GM12878 (cell line): ENCODE results near the gene ITGAV. TPM values are rescaled to one million over a fixed set of nuclear protein-coding genes. Genes with fewer than 3 reads are reported as not detected.

Experiments used
- ATAC-seq: fragments of 200-7000 bp; cut with Tn5 transposase; 3 replicates; pipeline ENCODE4 v1.9.1; 2020; ENCODE audit warnings: mild to moderate bottlenecking, moderate library complexity
- BruUV-seq: library from RNA; stranded (reverse); fragments of 400-500 nt; replicated peaks from 2 replicates; lab custom pipeline; 2021; lab: Mats Ljungman, UMichigan
- CTCF ChIA-PET: fragments of 300-600 bp; sonication (Branson Sonifier 250); formaldehyde crosslinking; extraction: SDS; loops from one replicate; lab custom pipeline; 2021; ENCODE audit warnings: inconsistent platforms; lab: Yijun Ruan, JAX
- POLR2A ChIA-PET: fragments of 350-600 bp; formaldehyde crosslinking; extraction: SDS; loops from one replicate; lab custom pipeline; 2021; ENCODE audit warnings: inconsistent platforms; lab: Charles Lee
- RAD21 ChIA-PET: fragments of 300-600 bp; sonication (Branson Sonifier 250); formaldehyde crosslinking; loops from one replicate; lab custom pipeline; 2023; ENCODE audit warnings: antibody characterized with exemption; ENCODE audit not compliant: unreplicated experiment; lab: Charles Lee
- SMC1A ChIA-PET: fragments of 300-600 bp; sonication (Branson Sonifier 250); formaldehyde crosslinking; loops from one replicate; lab custom pipeline; 2023; ENCODE audit not compliant: unreplicated experiment, uncharacterized antibody; lab: Charles Lee
- DNase-seq: peaks from one replicate; pipeline ENCODE4 v3.0.0-alpha.2; 2011; ENCODE audit warnings: low read depth, low spot score
- FAIRE-seq: peaks from 3 replicates; lab custom pipeline; 2011; peaks lifted over from hg19 to GRCh38; lab: Jason Lieb, UNC
- H2AFZ ChIP-seq: 2 replicates; pipeline ENCODE4 v1.6.0; 2011; ENCODE audit warnings: low read depth, low read length, control low read depth; ENCODE audit not compliant: control insufficient read depth
- H3K27ac ChIP-seq: 2 replicates; pipeline ENCODE4 v1.5.1; 2011; ENCODE audit warnings: control low read depth; ENCODE audit not compliant: control insufficient read depth, insufficient read depth
- H3K27me3 ChIP-seq, 2 experiments: replicated peaks in 1 of 2; 2 replicates each; pipeline versions ENCODE4 v1.6.0 to v1.6.1; 2011; ENCODE audit warnings: low read length in 1 of 2; ENCODE audit not compliant: control insufficient read depth in 2 of 2, insufficient read depth in 2 of 2
- H3K36me3 ChIP-seq, 2 experiments: 2 replicates each; pipeline ENCODE4 v1.5.1; 2011; ENCODE audit warnings: low read length in 1 of 2; ENCODE audit not compliant: control insufficient read depth in 2 of 2, insufficient read depth in 2 of 2
- H3K4me1 ChIP-seq: 2 replicates; pipeline ENCODE4 v1.6.1; 2011; ENCODE audit warnings: mild to moderate bottlenecking, low read length, moderate library complexity, mixed read lengths; ENCODE audit not compliant: control insufficient read depth, insufficient read depth
- H3K4me2 ChIP-seq: 2 replicates; pipeline ENCODE4 v1.6.0; 2011; ENCODE audit warnings: control low read depth; ENCODE audit not compliant: control insufficient read depth, insufficient read depth
- H3K4me3 ChIP-seq: fragments of 200-600 bp; sonication (generic); 2 replicates; pipeline ENCODE4 v1.5.1; 2016
- H3K79me2 ChIP-seq: 2 replicates; pipeline ENCODE4 v1.6.0; 2011; ENCODE audit warnings: low read length; ENCODE audit not compliant: control insufficient read depth, insufficient read depth
- H3K9ac ChIP-seq: 2 replicates; pipeline ENCODE4 v1.8.0; 2011; ENCODE audit warnings: low read length, control low read depth, mixed read lengths; ENCODE audit not compliant: control insufficient read depth, insufficient read depth
- H3K9me3 ChIP-seq: replicated peaks from 3 replicates; pipeline ENCODE4 v1.5.1; 2011; ENCODE audit warnings: mild to moderate bottlenecking, low read length; ENCODE audit not compliant: control insufficient read depth, insufficient read depth
- H4K20me1 ChIP-seq: 2 replicates; pipeline ENCODE4 v1.6.0; 2011; ENCODE audit not compliant: control insufficient read depth, insufficient read depth
- CBFB ChIP-seq: IDR thresholded peaks from 2 replicates; pipeline ENCODE4 v1.6.1; 2016; ENCODE audit warnings: antibody characterized with exemption, low read depth
- CREB1 ChIP-seq: IDR thresholded peaks from 2 replicates; pipeline ENCODE4 v1.6.1; 2012; ENCODE audit warnings: low read depth, mild to moderate bottlenecking, inconsistent platforms
- DPF2 ChIP-seq: fragments of 450-650 bp; IDR thresholded peaks from 2 replicates; pipeline ENCODE4 v1.6.1; 2017; ENCODE audit warnings: mild to moderate bottlenecking
- NFIC ChIP-seq: IDR thresholded peaks from 2 replicates; pipeline ENCODE4 v1.6.1; 2012; ENCODE audit warnings: low read depth, mild to moderate bottlenecking, inconsistent platforms, low read length, moderate library complexity
- RBBP5 ChIP-seq: fragments of 200-600 bp; sonication (generic); conservative IDR thresholded peaks from 2 replicates; pipeline ENCODE4 v1.6.1; 2016
- TCF12 ChIP-seq: IDR thresholded peaks from 2 replicates; pipeline ENCODE4 v1.6.1; 2011; ENCODE audit warnings: low read depth, mild to moderate bottlenecking, low read length
- whole genome bisulfite sequencing: methylation state at CpG from one replicate; pipeline ENCODE4 v1.1.6; 2016; ENCODE audit warnings: low lambda C conversion rate; ENCODE audit not compliant: insufficient replicate concordance, insufficient coverage; ENCODE audit errors: missing lambda C conversion rate; 5-methylcytosine and 5-hydroxymethylcytosine counted together
- in situ Hi-C: fragments of 300-500 bp; cut with MboI; formaldehyde crosslinking; loops from 9 replicates; pipeline ENCODE4 v1.14.3; 2018; ENCODE audit warnings: mixed read lengths
- intact Hi-C: fragments of 100-400 bp; cut with micrococcal nuclease; formaldehyde crosslinking; loops from one replicate; pipeline ENCODE4 v1.14.2; 2022; ENCODE audit not compliant: unreplicated experiment
- polyA plus RNA-seq, 11 experiments: library from polyadenylated mRNA; depleted of rRNA in 4 of 11; unstranded in 6 of 11; stranded (reverse) in 5 of 11; fragments of >200 nt; fragmentation: Nextera tagmentation in 4 of 11; fragmentation: Illumina TruSeq in 1 of 11; extraction: Ambion mirVana in 4 of 11; extraction: Trizol in 1 of 11; gene quantifications; 1 replicate in 1 of 11; 2 replicates in 10 of 11; pipeline versions ENCODE4 v1.2.1 to v1.2.3, GENCODE V29; 2011 to 2016; ENCODE audit warnings: inconsistent platforms in 2 of 11, missing spikeins in 2 of 11, low read depth in 1 of 11
- total RNA-seq, 4 experiments: library from RNA; depleted of rRNA in 3 of 4; stranded (reverse); fragments of >200 nt in 3 of 4; fragmentation: Illumina TruSeq in 1 of 4; extraction: Trizol in 1 of 4; gene quantifications; 2 replicates each; pipeline versions ENCODE4 v1.2.1 to v1.2.3, GENCODE V29; 2013 to 2021
- TF ChIP-seq, protein P1 (sequence below): fragments of 450-650 bp; IDR thresholded peaks from 2 replicates; pipeline ENCODE4 v1.6.1; 2018; ENCODE audit warnings: mild to moderate bottlenecking, low read depth, moderate library complexity; ENCODE audit not compliant: partially characterized antibody
- TF ChIP-seq, protein P2 (sequence below): fragments of 450-650 bp; IDR thresholded peaks from 2 replicates; pipeline ENCODE4 v1.6.1; 2017; ENCODE audit warnings: mild to moderate bottlenecking, moderate library complexity
- TF ChIP-seq, protein P3 (sequence below): fragments of 450-650 bp; IDR thresholded peaks from 2 replicates; pipeline ENCODE4 v1.6.1; 2017; ENCODE audit warnings: mild to moderate bottlenecking
- TF ChIP-seq, protein P4 (sequence below): fragments of 450-650 bp; formaldehyde crosslinking; IDR thresholded peaks from 2 replicates; pipeline ENCODE4 v1.4.0; 2020; ENCODE audit warnings: mild to moderate bottlenecking, moderate library complexity

The ITGAV gene
- total and polyA plus RNA-seq, 10 of the 15 experiments (the other 5 are each of a cell fraction or from before 2014, with no cell fraction given), result 2.1 to 10.8 (median 6.1) TPM

DNA sequence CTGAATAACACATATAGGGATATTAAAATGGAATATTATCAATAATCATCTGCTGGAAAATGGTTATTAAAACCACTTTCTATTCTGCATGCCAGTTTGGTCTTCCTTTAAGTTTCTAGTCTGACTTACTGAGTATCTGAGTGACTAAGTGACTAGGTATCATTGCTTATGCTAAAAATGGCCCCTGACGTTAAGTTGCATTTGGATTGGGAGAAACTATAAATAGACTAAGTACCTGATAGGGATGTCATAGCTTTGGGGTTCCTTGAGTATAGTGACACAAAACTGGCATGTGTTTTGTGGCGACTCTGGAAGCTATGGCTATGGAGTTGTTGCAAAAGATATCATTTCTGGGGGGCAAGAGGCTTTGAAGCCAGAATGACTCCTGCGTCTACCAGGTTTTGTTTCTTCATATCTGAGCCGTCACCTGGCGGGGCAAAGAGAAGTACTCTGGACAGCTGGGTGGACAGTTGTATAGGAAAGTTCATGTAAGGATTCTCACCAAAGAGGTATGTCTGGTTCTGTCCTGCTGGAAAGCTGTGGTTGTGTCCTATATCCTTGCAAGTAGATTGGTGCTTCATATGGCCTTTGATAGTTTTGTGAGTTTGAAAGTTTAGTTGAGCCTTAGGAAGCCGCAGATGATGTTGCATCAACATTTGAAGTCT lies 17.9 kb downstream of the ITGAV start:
- H3K4me1 ChIP-seq, result no peaks in the 10 kb centered on the region; the same call in 1 of the 2 replicates
- H3K27ac ChIP-seq, result no peak overlapping the region
- in situ Hi-C loops, result no loop called here
- no peak overlapping the region for H3K4me2 ChIP-seq
- intact Hi-C loops, result no loop called here
- ChIA-PET POLR2A (interaction anchor here (0.7 kb wide), 1 partner anchor 10 kb away, joined by 3 read pairs; no protein-coding TSS in a partner anchor), RAD21 (no interaction called here), CTCF (interaction anchor here (0.6 to 1.9 kb wide), 4 partner anchors 10 to 552 kb away, joined by 3 to 7 read pairs (median 5); no protein-coding TSS in a partner anchor), SMC1A (interaction anchor here (0.6 to 2.0 kb wide), 5 partner anchors 9 to 430 kb away, joined by 3 to 6 read pairs (median 3); no protein-coding TSS in a partner anchor)
- BruUV-seq, result no TSS peak
- 97% methylated on average over 6 of the region's 6 CpGs for WGBS
- no peaks in the 10 kb centered on the region for H4K20me1 ChIP-seq
- no peak for DNase-seq
- no peak overlapping the region for H3K4me3 ChIP-seq
- H3K9ac ChIP-seq, result no peak overlapping the region
- H3K36me3 ChIP-seq, result no peaks in the 10 kb centered on the region; a peak in 1 of 4 replicates
- H2AFZ ChIP-seq, result no peak overlapping the region
- ATAC-seq, result no peak
- no peak for FAIRE-seq
- H3K27me3 ChIP-seq, result no peaks in the 10 kb centered on the region
- H3K9me3 ChIP-seq, result no peaks in the 10 kb centered on the region
- H3K79me2 ChIP-seq, result no peaks in the 10 kb centered on the region
- TF ChIP-seq, protein P1, sequence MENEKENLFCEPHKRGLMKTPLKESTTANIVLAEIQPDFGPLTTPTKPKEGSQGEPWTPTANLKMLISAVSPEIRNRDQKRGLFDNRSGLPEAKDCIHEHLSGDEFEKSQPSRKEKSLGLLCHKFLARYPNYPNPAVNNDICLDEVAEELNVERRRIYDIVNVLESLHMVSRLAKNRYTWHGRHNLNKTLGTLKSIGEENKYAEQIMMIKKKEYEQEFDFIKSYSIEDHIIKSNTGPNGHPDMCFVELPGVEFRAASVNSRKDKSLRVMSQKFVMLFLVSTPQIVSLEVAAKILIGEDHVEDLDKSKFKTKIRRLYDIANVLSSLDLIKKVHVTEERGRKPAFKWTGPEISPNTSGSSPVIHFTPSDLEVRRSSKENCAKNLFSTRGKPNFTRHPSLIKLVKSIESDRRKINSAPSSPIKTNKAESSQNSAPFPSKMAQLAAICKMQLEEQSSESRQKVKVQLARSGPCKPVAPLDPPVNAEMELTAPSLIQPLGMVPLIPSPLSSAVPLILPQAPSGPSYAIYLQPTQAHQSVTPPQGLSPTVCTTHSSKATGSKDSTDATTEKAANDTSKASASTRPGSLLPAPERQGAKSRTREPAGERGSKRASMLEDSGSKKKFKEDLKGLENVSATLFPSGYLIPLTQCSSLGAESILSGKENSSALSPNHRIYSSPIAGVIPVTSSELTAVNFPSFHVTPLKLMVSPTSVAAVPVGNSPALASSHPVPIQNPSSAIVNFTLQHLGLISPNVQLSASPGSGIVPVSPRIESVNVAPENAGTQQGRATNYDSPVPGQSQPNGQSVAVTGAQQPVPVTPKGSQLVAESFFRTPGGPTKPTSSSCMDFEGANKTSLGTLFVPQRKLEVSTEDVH, result no peak
- no peak for TF ChIP-seq TCF12
- TF ChIP-seq DPF2, result no peak
- TF ChIP-seq, protein P2, sequence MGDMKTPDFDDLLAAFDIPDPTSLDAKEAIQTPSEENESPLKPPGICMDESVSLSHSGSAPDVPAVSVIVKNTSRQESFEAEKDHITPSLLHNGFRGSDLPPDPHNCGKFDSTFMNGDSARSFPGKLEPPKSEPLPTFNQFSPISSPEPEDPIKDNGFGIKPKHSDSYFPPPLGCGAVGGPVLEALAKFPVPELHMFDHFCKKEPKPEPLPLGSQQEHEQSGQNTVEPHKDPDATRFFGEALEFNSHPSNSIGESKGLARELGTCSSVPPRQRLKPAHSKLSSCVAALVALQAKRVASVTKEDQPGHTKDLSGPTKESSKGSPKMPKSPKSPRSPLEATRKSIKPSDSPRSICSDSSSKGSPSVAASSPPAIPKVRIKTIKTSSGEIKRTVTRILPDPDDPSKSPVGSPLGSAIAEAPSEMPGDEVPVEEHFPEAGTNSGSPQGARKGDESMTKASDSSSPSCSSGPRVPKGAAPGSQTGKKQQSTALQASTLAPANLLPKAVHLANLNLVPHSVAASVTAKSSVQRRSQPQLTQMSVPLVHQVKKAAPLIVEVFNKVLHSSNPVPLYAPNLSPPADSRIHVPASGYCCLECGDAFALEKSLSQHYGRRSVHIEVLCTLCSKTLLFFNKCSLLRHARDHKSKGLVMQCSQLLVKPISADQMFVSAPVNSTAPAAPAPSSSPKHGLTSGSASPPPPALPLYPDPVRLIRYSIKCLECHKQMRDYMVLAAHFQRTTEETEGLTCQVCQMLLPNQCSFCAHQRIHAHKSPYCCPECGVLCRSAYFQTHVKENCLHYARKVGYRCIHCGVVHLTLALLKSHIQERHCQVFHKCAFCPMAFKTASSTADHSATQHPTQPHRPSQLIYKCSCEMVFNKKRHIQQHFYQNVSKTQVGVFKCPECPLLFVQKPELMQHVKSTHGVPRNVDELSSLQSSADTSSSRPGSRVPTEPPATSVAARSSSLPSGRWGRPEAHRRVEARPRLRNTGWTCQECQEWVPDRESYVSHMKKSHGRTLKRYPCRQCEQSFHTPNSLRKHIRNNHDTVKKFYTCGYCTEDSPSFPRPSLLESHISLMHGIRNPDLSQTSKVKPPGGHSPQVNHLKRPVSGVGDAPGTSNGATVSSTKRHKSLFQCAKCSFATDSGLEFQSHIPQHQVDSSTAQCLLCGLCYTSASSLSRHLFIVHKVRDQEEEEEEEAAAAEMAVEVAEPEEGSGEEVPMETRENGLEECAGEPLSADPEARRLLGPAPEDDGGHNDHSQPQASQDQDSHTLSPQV, result no peak
- TF ChIP-seq NFIC, result no peak
- TF ChIP-seq CBFB, result no peak
- TF ChIP-seq, protein P3, sequence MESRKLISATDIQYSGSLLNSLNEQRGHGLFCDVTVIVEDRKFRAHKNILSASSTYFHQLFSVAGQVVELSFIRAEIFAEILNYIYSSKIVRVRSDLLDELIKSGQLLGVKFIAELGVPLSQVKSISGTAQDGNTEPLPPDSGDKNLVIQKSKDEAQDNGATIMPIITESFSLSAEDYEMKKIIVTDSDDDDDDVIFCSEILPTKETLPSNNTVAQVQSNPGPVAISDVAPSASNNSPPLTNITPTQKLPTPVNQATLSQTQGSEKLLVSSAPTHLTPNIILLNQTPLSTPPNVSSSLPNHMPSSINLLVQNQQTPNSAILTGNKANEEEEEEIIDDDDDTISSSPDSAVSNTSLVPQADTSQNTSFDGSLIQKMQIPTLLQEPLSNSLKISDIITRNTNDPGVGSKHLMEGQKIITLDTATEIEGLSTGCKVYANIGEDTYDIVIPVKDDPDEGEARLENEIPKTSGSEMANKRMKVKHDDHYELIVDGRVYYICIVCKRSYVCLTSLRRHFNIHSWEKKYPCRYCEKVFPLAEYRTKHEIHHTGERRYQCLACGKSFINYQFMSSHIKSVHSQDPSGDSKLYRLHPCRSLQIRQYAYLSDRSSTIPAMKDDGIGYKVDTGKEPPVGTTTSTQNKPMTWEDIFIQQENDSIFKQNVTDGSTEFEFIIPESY, result no peak
- TF ChIP-seq, protein P4, sequence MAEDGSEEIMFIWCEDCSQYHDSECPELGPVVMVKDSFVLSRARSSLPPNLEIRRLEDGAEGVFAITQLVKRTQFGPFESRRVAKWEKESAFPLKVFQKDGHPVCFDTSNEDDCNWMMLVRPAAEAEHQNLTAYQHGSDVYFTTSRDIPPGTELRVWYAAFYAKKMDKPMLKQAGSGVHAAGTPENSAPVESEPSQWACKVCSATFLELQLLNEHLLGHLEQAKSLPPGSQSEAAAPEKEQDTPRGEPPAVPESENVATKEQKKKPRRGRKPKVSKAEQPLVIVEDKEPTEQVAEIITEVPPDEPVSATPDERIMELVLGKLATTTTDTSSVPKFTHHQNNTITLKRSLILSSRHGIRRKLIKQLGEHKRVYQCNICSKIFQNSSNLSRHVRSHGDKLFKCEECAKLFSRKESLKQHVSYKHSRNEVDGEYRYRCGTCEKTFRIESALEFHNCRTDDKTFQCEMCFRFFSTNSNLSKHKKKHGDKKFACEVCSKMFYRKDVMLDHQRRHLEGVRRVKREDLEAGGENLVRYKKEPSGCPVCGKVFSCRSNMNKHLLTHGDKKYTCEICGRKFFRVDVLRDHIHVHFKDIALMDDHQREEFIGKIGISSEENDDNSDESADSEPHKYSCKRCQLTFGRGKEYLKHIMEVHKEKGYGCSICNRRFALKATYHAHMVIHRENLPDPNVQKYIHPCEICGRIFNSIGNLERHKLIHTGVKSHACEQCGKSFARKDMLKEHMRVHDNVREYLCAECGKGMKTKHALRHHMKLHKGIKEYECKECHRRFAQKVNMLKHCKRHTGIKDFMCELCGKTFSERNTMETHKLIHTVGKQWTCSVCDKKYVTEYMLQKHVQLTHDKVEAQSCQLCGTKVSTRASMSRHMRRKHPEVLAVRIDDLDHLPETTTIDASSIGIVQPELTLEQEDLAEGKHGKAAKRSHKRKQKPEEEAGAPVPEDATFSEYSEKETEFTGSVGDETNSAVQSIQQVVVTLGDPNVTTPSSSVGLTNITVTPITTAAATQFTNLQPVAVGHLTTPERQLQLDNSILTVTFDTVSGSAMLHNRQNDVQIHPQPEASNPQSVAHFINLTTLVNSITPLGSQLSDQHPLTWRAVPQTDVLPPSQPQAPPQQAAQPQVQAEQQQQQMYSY, result no peak
- TF ChIP-seq CREB1, result no peak
- TF ChIP-seq RBBP5, result no peak
